NCI-H2227 treated with DMSO at 0.1 percent for 48 hours (cell line): Measurements from ENCODE around the gene BIN1.

Source experiments
- DNase-seq: peaks from one replicate; lab custom pipeline; 2025; lab: John Stamatoyannopoulos, UW

Gene BIN1

GRCh38 chr2:127091148-127091547 lies 15.8 kb downstream of the BIN1 start:
- DNase-seq = no peak

DNA sequence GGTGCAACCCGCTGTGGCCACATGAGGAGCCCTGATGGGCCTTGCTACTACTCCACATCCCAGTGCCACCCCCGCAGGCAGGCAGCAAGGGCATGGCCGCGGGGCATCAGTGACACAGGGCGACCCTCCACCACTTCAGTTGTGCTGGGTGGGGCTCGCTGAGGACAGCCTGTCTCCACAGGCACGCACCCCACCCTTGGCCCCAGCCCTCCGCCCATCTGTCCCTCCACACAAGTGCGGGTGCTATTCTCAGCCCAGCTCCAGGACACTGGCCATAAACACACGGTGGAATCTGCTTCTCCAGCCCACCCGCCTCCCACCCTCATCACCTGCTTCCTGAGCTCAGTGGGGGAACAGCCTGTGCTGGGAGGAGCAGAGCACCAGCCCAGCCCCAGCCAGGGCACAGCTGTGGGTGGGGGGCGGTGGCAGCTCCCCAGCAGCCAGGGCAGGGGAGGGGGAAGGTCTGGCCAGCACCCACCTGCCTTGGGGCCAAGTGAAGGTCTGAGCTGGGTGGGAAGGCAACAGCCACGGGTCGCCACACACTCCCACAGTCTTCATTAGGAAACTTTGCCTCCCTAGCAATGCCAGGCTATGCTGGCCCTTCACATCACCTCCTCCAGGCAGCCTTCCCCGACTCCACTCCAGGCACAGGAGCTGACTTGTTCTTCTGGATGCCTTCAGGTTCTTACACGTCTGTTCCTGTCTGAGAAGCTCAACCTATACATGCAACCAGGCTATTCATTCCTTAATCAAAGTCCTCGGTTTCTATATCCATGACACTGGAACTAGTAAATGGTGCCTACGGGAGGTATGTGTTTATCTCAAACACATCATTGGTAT lies 16.5 kb downstream of the BIN1 start:
- no peak for DNase-seq

GRCh38 chr2:127089478-127090235 lies 17.3 kb downstream of the BIN1 start:
- no peak for DNase-seq

DNA sequence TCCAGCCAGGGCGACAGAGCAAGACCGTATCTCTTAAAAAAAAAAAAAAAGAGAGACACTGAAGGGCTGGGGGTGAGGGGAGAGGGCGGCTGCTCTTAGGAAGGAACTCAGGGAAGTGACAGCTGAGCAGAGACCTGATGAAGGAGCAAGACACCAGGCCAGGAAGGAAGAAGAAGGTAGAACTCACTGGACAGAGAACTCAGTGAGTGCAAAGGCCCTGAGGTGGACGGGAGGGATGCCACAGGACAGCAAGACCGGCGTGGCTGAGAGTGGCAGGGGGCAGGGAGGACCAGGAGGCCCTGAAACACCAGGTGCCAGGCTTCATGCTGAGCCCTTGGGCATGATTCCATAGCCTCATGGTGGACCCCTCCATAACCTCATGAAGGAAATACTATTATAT lies 18.2 kb downstream of the BIN1 start:
- DNase-seq = no peak

DNA sequence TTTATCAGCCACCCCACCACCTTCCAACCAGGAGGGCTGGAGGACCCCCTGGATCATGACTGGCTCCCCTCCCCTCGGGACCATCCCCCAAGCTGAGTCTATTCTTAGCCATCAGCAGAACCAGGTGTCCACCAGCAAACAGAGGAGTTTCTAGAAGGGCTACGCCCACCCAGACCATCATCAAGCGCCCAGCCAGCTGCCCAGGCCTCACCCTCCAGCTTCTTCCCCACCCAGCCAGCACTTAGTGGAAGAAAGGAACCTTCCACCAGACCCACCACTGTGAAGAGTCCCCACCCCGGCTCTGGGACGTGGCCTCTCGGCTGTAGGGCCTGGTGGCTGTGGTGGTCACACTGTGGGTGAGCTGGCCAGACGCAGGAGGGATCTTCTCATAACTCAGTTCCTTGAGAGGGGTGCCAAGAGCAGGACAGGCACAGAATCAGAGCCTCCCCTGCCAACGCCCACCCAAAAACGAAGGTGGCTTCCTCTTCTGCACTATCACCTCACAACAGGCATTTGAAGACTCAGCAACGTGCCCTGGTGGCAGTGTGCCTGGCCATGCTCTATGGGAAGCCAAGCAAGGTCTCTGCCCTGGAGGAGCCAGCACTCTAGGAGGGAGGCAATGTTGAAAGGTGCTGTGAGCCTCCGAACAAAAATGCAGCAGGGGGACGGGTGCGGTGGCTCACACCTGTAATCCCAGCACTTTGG lies 19.0 kb downstream of the BIN1 start:
- DNase-seq = no peak

DNA sequence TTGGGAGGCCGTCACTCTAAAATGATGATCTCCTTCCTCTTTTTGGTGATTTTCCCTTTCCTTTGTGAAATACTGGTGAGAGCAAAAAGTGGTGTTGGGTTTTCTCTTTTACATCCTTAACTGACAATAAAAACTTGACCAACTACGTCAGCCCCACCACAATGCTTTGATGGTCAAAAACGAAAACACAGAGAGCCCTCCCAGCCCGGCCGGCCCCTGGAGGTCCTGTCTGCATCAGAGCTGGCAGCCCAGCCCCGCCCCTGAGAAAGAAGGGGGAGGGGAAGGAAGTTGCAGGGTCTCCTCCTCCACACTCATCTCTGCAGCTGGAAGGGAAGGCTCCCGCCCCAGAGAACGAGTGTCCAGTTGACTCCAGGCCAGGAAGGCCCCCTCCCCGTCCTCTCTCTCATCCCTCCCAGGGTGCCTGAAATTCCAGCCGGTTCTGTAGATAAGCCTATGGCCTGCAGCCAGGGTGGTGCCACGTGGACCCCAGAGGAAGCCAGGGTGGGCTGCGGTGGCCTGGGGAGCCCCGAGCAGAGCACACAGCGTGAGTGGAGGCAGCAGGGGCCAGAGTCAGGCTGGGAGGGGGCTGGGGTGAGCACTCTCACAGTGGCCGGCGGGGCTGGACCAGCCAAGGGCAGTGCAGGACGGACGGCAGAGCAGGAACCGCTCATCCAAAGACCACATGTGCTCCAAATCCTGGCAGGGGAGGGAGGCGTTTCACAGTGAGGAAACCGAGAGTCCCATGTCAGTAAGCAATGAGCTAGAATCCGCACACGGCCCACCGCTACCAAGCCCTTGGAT lies 19.8 kb downstream of the BIN1 start:
- DNase-seq = no peak

DNA sequence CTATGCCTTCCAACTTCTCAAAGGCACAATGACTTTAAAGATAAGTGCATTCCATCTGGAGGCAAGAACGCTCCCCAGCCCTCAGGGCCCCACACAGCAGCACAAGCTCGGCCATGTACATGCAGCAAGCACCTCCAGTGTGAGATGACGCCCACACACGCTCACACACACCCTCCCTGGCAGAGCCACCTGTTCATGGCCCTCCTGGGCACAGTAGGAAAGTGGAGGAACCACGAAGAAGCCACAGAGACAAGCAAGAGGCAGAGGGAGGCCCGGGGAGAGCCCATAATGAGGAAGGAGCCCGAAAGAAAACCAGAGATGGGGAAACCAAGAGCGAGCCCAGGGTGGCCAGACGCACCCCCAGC lies 21.7 kb downstream of the BIN1 start:
- no peak for DNase-seq

DNA sequence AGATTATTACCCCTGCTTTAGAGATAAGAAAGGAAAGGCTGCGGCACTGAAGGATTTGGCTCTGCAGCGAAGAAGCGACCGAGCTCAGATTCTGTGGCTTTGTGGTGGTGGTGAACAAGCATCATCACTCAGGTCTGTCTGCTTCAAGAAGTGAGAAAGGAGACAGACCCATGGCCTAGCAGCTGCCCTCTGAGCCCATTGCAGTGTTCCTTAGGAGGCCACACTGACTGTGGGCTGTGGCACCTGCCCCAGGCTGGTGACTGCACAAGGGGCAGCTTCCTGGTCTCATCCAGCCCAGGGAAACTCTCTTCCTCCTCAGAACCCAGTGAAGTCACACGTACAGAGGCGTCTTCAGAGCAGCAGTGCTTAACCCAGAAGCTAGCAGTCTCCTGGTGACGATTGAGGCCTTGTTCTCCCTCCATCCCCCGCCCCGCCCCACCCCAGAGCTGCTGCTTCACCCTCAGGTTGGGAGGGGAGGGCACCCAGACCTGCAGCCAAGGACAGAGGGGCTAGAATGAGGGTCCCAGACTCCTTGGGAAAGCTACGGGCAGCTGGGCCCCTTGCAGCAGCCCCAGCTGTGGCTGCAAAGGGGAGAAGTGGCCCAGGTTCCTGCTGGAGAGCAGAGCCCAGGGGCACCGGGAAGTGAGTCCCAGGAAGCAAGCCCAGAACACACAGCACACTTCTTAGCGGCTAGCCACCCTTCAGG lies 22.2 kb downstream of the BIN1 start:
- DNase-seq = no peak

- no peak for DNase-seq
These were observed 23.0 kb downstream of the BIN1 start for GRCh38 chr2:127083819-127084503.

DNA sequence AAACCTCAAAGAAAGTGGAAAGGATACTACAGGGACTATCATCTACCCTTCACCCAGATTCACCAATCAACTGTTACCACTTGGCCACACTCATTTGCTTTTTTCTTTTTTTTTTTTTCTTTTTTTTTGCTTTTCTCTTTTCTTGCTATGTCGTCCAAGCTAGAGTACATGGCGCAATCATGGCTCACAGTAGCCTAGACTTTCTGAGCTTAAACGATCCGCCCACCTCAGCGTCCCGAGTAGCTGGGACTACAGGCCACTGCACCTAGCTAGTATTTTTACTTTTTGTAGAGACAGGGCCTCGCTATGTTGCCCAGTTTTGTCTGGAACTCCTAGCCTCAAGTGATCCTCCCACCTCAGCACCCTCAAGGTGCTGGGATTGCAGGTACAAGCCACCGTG lies 24.0 kb downstream of the BIN1 start:
- no peak for DNase-seq

- no peak for DNase-seq
These were observed 24.9 kb downstream of the BIN1 start for GRCh38 chr2:127081826-127082633.

- no peak for DNase-seq
These were observed 25.8 kb downstream of the BIN1 start for GRCh38 chr2:127080938-127081755.

GRCh38 chr2:127080226-127080937 lies 26.6 kb downstream of the BIN1 start:
- DNase-seq = no peak

DNA sequence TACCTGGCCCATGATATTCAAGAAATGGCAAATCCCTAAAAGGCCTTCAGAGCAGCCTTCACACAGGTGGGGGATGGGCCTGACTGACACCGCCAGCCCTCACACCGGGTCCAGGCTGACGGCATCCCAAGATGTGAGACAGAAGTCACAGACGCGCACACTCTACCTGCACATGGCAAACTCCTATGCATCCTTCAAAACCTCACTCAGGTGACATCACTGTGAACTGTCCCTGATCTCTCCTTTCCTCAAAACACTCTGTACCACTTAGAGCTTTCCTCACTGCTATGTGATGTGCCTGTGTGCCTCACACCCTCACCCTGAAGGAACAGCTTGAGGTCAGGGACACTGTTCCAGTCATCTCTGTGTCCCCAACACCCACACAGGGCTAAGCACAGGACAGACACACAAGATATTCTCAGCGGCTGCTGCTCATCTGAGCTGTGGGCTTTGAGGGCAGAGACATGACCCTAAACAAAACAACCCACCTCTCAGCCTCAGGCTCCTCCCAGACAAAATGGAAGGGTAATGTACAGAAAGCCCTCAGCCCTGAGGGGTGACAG lies 27.5 kb downstream of the BIN1 start:
- no peak for DNase-seq

- DNase-seq = no peak
These were observed 28.2 kb downstream of the BIN1 start for GRCh38 chr2:127078666-127079270.

GRCh38 chr2:127078028-127078427 lies 28.9 kb downstream of the BIN1 start:
- DNase-seq = no peak

GRCh38 chr2:127076924-127077323 lies 30.0 kb downstream of the BIN1 start:
- no peak for DNase-seq

DNA sequence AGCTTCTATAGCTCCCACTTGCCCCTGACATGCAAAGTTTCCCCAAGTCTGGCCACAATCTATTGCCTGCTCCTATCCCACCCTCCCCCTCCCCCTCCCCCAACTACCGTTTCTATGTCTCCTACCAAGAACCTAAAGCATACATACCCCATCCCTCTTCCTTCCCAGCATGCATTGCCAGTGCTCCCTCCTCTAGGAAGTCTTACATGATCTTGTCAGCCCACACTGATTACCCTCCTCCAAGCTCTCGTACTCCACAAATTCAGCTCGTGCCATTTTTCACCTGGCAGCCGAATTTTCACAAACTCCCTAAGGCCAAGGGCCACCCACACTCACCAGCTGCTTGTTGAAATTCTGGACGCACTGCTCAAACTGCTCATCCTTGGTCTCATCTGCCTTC lies 30.7 kb downstream of the BIN1 start:
- DNase-seq = no peak
